Effector CD8-positive, alpha-beta T cell (primary cell): Measurements from ENCODE around the gene ATRX.
"Not testable (repeated sequence)": the region's sequence is repeated elsewhere in the genome, so short reads cannot be mapped to it uniquely, and the experiment has no call there.

ENCODE experiments used
- DNase-seq: peaks from one replicate; lab custom pipeline; 2025; lab: John Stamatoyannopoulos, UW

The ATRX gene

DNA sequence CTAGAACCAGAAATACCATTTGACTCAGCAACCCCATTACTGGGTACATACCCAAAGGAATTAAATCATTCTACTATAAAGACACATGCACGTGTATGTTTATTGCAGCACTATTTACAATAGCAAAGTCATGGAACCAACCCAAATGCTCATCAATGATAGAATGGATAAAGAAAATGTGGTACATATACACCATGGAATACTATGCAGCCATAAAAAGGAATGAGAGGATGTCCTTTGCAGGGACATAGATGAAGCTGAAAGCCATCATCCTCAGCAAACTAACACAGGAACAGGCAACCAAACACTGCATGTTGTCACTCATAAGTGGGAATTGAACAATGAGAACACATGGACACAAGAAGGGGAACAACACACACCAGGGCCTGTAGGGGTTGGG is 285.9 kb downstream of the ATRX start:
- DNase-seq = not testable (repeated sequence)

DNA sequence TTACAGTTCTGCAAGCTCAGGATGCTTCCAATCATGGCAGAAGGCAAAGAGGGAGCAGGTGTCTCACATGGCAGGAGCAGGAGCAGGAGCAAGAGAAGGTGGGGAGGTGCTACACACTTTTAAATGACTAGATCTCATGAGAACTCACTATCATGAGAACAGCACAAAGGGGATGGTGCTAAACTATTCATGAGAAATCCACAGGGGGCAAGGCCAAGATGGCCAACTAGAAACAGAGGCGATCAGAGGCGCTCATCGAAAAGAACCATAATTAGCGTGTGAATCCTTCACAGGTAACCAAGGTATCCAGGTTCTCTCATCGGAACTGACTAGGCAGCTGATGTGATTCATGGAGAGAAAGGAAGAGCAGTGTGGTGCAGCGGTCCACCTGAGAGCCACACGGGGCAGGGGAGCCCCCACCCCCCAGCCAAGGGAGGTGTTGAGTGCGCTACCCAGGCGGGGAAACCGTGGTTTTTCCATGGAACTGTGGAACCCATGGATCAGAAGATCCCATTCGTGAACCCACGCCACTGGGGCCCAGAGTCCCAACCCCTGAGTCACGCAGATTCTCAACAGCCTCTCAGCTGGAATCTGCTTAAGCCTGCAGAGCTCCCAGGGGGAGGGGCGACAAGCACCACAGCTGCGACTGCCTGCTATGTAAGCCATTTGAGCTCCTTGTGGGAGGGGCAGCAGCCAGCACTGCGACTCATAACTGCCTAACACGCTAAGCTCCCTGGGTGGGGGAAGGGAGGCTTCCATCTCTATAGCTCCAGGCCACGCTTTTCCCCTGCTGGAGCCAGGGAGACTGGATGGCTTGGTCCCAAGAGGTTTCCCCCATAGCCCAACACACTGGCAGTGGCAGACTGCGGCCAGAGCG is 292.1 kb downstream of the ATRX start:
- DNase-seq = no peak

DNA sequence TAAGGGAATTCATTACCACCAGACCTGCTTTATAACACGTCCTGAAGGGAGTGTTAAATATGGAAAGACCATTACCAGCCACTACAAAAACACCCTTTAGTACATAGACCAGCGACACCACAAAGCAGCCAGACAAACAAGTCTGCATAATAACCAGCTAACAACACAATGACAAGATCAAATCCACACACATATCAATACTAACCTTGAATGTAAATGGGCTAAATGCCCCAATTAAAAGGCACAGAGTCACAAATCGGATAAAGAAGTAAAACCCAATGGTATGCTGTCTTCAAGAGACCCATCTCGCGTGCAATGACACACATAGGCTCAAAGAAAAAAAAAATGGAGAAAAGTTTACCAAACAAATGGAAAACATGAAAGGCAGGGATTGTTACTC is 302.0 kb downstream of the ATRX start:
- no peak for DNase-seq

DNA sequence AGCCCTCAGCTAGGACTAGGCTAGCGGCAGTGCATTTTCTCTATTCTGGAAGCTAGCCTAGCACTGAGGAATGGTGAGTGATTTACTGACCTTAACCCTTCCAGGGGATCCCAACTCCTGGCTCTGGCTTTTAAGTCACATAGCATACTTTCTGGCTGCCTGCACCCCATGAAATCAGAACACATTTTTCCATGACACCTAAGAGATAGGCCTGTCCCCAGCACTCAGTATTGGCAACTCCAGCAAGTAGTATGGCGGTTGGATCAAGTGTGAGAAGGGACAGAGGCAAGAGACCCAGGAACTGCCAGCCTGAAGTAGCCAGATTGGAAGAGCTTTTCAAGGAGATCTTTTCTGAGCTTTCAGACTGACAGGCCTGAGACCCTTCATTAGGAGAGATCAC is 330.6 kb downstream of the ATRX start:
- DNase-seq = no peak
